Muscle layer of colon (tissue), 2 donors: ENCODE results near the gene ALDH3A2.

Experiments
- H3K27ac ChIP-seq: one replicate; pipeline ENCODE4 v1.7.0; 2013; ENCODE audit warnings: low read depth, mild to moderate bottlenecking, low read length, moderate library complexity
- H3K27me3 ChIP-seq, 2 donors: one replicate each; pipeline ENCODE4 v1.7.0; 2013; ENCODE audit warnings: low read length in 2 of 2, mild to moderate bottlenecking in 2 of 2; ENCODE audit not compliant: insufficient read depth in 2 of 2, control insufficient read depth in 1 of 2
- H3K36me3 ChIP-seq: one replicate; pipeline ENCODE4 v1.7.0; 2013; ENCODE audit warnings: mild to moderate bottlenecking, low read length; ENCODE audit not compliant: insufficient read depth
- H3K4me1 ChIP-seq: one replicate; pipeline ENCODE4 v1.7.0; 2013; ENCODE audit warnings: mild to moderate bottlenecking, low read length; ENCODE audit not compliant: insufficient read depth
- H3K4me3 ChIP-seq, 2 donors: one replicate each; pipeline ENCODE4 v1.7.0; 2013; ENCODE audit warnings: low read length in 2 of 2, low read depth in 1 of 2, mild to moderate bottlenecking in 1 of 2, moderate library complexity in 1 of 2
- H3K9ac ChIP-seq: one replicate; pipeline ENCODE4 v1.7.0; 2013; ENCODE audit warnings: low read length
- H3K9me3 ChIP-seq: one replicate; pipeline ENCODE4 v1.7.0; 2013; ENCODE audit warnings: mild to moderate bottlenecking, low read length
- donor health status: abdominal sarcoma.
- donor health status: Adenocarcinoma of cecum.

ALDH3A2 gene

DNA sequence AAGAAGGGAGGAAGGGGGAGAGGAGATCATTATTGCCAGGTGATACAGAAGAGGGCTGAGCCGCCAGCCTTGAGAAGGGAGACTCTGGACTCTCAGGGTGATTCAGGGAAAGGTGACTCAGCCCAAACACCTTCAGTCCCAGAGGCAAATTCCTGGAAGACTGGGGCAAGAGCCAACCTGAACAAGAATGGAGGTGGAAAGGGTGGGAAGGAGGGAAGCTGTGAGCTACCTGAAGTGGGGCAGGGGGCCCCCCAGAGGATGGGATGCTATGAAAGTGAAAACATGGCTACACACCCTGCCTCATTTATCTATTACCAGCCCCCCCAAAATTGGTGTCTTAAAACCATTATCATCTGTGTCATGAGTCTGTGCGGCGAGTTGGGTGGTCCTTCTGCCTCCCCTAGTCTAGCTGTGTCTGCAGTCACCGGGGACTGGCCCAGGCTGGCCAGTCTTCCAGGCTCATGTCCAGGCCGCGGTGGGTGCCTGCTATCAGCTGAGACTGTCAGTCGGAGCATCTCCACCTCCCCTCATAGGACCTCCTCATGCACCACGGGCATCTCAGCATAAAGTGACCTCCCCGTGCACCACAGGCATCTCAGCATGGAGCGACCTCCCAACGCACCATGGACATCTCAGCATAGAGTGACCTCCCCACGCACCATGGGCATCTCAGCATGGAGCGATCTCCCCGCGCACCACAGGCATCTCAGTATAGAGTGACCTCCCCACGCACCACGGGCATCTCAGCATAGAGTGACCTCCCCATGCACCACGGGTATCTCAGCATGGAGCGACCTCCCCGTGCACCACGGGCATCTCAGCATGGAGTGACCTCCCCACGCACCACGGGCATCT lies 71.0 kb downstream of the ALDH3A2 start:
- Histone ChIP-seq H3K36me3 (no peaks in the 10 kb centered on the region), H3K27me3 (no peaks in the 10 kb centered on the region), H3K4me3 (no peak overlapping the region), H3K27ac (no peak overlapping the region), H3K9me3 (no peaks in the 10 kb centered on the region), H3K9ac (no peak overlapping the region), H3K4me1 (peaks cover 7% of the 10 kb centered on the region)

GRCh38 chr17:19720210-19720475 lies 71.6 kb downstream of the ALDH3A2 start:
- H3K4me3 ChIP-seq = no peak overlapping the region
- no peak overlapping the region for H3K9ac ChIP-seq
- H3K27me3 ChIP-seq = no peaks in the 10 kb centered on the region
- no peaks in the 10 kb centered on the region for H3K36me3 ChIP-seq
- peaks cover 7% of the 10 kb centered on the region for H3K4me1 ChIP-seq
- no peak overlapping the region for H3K27ac ChIP-seq
- H3K9me3 ChIP-seq = no peaks in the 10 kb centered on the region

GRCh38 chr17:19720631-19721426 lies 72.3 kb downstream of the ALDH3A2 start:
- H3K27ac ChIP-seq = no peak overlapping the region
- no peaks in the 10 kb centered on the region for H3K27me3 ChIP-seq

GRCh38 chr17:19723964-19724363 lies 75.4 kb downstream of the ALDH3A2 start:
- H3K27me3 ChIP-seq = no peaks in the 10 kb centered on the region
- no peaks in the 10 kb centered on the region for H3K36me3 ChIP-seq
- no peak overlapping the region for H3K9ac ChIP-seq
- H3K9me3 ChIP-seq = no peaks in the 10 kb centered on the region
- peak overlapping the region in 1 of 2 donors; percentile 42 for H3K4me3 ChIP-seq
- H3K27ac ChIP-seq = no peak overlapping the region
- H3K4me1 ChIP-seq = peaks cover 35% of the 10 kb centered on the region

More at GRCh38 chr17:19720631-19721426, 72.3 kb downstream of the ALDH3A2 start:
- peaks cover 7% of the 10 kb centered on the region for H3K4me1 ChIP-seq
- H3K36me3 ChIP-seq = no peaks in the 10 kb centered on the region
- H3K9me3 ChIP-seq = no peaks in the 10 kb centered on the region
- H3K4me3 ChIP-seq = no peak overlapping the region
- H3K9ac ChIP-seq = no peak overlapping the region

DNA sequence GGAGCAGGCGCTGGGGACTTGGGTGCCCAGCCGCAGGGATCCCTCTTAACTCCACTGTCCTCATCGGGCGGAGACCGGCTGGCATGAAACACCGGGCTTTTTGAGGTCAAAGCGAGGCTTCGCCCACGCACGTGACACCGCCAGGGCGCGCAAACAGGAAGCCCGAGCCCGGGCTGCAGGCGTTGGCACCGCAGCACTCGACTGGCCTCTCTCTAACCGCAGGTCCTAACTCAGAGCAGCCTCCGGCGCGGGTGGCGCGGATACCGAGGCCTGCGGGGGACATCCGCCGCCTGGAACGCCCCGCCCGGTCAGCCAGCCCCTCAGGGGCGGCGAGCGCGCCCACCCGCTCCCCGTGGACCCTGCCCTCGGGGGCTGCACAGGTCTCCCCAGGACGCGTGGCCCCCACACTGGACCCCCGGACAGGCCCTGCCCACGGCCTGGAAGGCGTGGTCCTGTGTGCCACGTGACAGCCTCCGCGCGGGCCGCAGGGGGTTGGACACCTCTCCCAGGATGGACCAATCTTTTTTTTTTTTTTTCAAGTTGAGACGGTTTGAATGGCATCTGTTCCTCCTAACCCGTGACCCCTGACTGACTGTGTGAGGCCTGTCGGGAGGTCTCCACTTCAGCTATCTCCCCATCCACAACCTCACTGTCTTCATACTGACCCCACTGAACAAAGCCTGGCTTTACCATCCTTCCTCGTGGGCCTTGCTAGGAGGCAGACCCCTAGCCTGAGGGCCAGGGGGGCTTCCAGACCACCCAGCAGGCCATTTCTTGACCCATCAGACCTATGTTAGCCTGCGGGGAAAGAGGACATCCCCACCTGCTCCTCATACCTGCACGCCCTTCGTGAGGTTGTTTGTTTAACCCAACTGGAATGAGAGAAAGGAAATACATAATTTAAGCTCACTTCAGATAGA lies 76.2 kb downstream of the ALDH3A2 start:
- Histone ChIP-seq H3K27me3 (no peaks in the 10 kb centered on the region), H3K9ac (no peak overlapping the region), H3K4me1 (peaks cover 35% of the 10 kb centered on the region), H3K27ac (peak overlapping the region; percentile 52), H3K36me3 (no peaks in the 10 kb centered on the region), H3K4me3 (peak overlapping the region; percentile 42), H3K9me3 (no peaks in the 10 kb centered on the region)

- H3K9ac ChIP-seq = no peak overlapping the region
- H3K9me3 ChIP-seq = no peaks in the 10 kb centered on the region
These were observed 76.9 kb downstream of the ALDH3A2 start for GRCh38 chr17:19725486-19725885.

GRCh38 chr17:19726631-19727376 lies 78.3 kb downstream of the ALDH3A2 start:
- H3K36me3 ChIP-seq = no peaks in the 10 kb centered on the region
- H3K4me3 ChIP-seq = peak overlapping the region in 1 of 2 donors; percentile 16
- no peak overlapping the region for H3K9ac ChIP-seq
- H3K27ac ChIP-seq = peak overlapping the region; percentile 89
- no peaks in the 10 kb centered on the region for H3K9me3 ChIP-seq
- peaks cover 35% of the 10 kb centered on the region for H3K4me1 ChIP-seq
- H3K27me3 ChIP-seq = no peaks in the 10 kb centered on the region

More at GRCh38 chr17:19725486-19725885, 76.9 kb downstream of the ALDH3A2 start:
- H3K4me3 ChIP-seq = no peak overlapping the region
- no peaks in the 10 kb centered on the region for H3K36me3 ChIP-seq
- no peaks in the 10 kb centered on the region for H3K27me3 ChIP-seq
- H3K4me1 ChIP-seq = peaks cover 35% of the 10 kb centered on the region
- H3K27ac ChIP-seq = no peak overlapping the region
